ENCODE data around the gene CPNE7.

GRCh38 chr16:89567656-89568594, 7.6 kb upstream of the CPNE7 start:
- TF ChIP-seq SUZ12 (IDR thresholded peaks at IDR 0.05; ENCODE audit: extremely low read depth, insufficient read depth, insufficient read length): no peak
- no peak for TF ChIP-seq ZNF274 (IDR thresholded peaks at IDR 0.05; ENCODE audit: low read depth, low read length)
